Adrenal gland (tissue), 12 donors: ENCODE data around the gene PRX. TPM values are rescaled to one million over a fixed set of nuclear protein-coding genes. Genes with fewer than 3 reads are reported as not detected.

Experiments used
- DNase-seq, 7 donors: peaks; one replicate each; pipeline ENCODE4 v3.0.0-alpha.2; 2019 to 2020
- H3K27ac ChIP-seq, 5 donors: fragments of 200-600 bp; sonication (generic) in 4 of 5; 1 replicate in 3 of 5; 2 replicates in 2 of 5; pipeline versions ENCODE4 v1.5.1 to v1.8.0; 2016 to 2020; ENCODE audit warnings: mild to moderate bottlenecking in 1 of 5
- H3K27me3 ChIP-seq: fragments of 200-600 bp; 2 replicates; pipeline ENCODE4 v1.8.0; 2021
- H3K36me3 ChIP-seq, 2 donors: fragments of 200-600 bp; replicated peaks in 1 of 2; 1 replicate in 1 of 2; 2 replicates in 1 of 2; pipeline versions ENCODE4 v1.5.1 to v1.8.0; 2018 to 2022
- H3K4me1 ChIP-seq, 2 donors: fragments of 200-600 bp; replicated peaks in 1 of 2; 1 replicate in 1 of 2; 2 replicates in 1 of 2; pipeline versions ENCODE4 v1.5.1 to v1.8.0; 2018 to 2021
- H3K4me3 ChIP-seq, 4 donors: fragments of 200-600 bp; sonication (generic) in 3 of 4; one replicate each; pipeline ENCODE4 v1.5.1; 2016 to 2018
- H3K9me3 ChIP-seq, 3 donors: fragments of 200-600 bp; sonication (generic) in 1 of 3; replicated peaks in 1 of 3; 1 replicate in 2 of 3; 2 replicates in 1 of 3; pipeline versions ENCODE4 v1.5.1 to v1.8.0; 2016 to 2021
- POLR2A ChIP-seq, 2 donors: fragments of 450-650 bp; IDR thresholded peaks; one replicate each; pipeline ENCODE4 v1.6.1; 2017; ENCODE audit warnings: antibody characterized with exemption in 2 of 2, mild to moderate bottlenecking in 2 of 2, moderate library complexity in 1 of 2
- WGBS, 4 donors: extraction: QIAGEN DNeasy Blood & Tissue Kit in 2 of 4; methylation state at CpG; one replicate each; pipeline versions ENCODE4 v1.1.5 to v1.1.7; 2013 to 2017; 5-methylcytosine and 5-hydroxymethylcytosine counted together
- intact Hi-C, 2 donors: fragments of 100-400 bp; cut with DNase I; formaldehyde crosslinking; loops; one replicate each; pipeline versions ENCODE4 v1.14.1 to v1.15.0; 2022 to 2023
- polyA plus RNA-seq, 3 donors: library from polyadenylated mRNA; stranded (reverse); fragments of 200-250 nt in 2 of 3; fragments of 350-450 nt in 1 of 3; fragmentation: Illumina TruSeq in 1 of 3; extraction: RNeasy Lipid Tissue Mini Kit (QIAGEN cat#74804) in 1 of 3; gene quantifications; one replicate each; pipeline ENCODE4 v1.2.3, GENCODE V29; 2013 to 2014
- total RNA-seq, 9 donors: library from RNA; depleted of rRNA in 4 of 9; stranded (reverse); fragments of >200 nt in 4 of 9; fragments of 120-200 nt in 1 of 9; fragmentation: NEBNext Ultra II Directional in 1 of 9; extraction: Animal tissue kit (Norgen Biotek cat#: 25700) in 1 of 9; gene quantifications; one replicate each; pipeline versions ENCODE4 v1.1.0 to v1.2.4, GENCODE V29; 2013 to 2023
- TF ChIP-seq, protein P1 (sequence below), 6 experiments: fragments of 450-650 bp in 4 of 6; fragments of 200-600 bp in 2 of 6; sonication (generic) in 1 of 6; IDR thresholded peaks; 1 replicate in 5 of 6; 2 replicates in 1 of 6; pipeline versions ENCODE4 v1.5.1 to v1.8.0; 2016 to 2021; ENCODE audit warnings: antibody characterized with exemption in 6 of 6, mild to moderate bottlenecking in 2 of 6, moderate library complexity in 1 of 6
- donor health status: healthy with polysubstance abuse.
- donor health status: Bipolar disorder and iron deficiency.
- donor health status: DM: yes; HTN: yes; CAD: no.
- donor health status: DM: no; HTN: no; CAD: no.
- donor health status: DM: no; HTN: no; CAD: no.
- donor health status: DM: yes; HTN: yes; CAD: no.

Gene PRX
- total and polyA plus RNA-seq, 12 donors: 3.2 to 12.8 (median 7.7) TPM

DNA sequence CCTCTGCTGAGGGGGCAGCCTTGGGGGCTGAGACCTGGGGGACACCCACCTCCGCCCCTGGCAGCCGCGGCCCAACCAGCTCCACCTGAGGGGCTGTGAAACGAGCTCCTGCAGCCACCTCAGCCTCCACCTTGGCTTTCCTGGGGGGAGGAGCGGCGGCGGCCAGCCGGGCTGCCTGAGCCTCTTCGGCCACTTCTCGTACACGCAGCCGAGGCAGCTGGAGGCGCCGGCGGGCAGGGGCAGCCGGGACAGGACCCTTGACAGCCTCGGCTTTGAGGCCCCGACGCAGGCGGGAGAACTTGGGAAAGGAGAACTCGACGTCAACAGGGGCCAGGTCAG is 15.6 kb downstream of the PRX start:
- no peak overlapping the region for H3K4me3 ChIP-seq
- no peaks in the 10 kb centered on the region for H3K9me3 ChIP-seq
- 91 to 95% (median 94%) methylated on average over 12 to 22 of the region's 22 CpGs for WGBS, 4 donors
- no peak for TF ChIP-seq POLR2A (IDR thresholded peaks at IDR 0.05)
- TF ChIP-seq, protein P1, sequence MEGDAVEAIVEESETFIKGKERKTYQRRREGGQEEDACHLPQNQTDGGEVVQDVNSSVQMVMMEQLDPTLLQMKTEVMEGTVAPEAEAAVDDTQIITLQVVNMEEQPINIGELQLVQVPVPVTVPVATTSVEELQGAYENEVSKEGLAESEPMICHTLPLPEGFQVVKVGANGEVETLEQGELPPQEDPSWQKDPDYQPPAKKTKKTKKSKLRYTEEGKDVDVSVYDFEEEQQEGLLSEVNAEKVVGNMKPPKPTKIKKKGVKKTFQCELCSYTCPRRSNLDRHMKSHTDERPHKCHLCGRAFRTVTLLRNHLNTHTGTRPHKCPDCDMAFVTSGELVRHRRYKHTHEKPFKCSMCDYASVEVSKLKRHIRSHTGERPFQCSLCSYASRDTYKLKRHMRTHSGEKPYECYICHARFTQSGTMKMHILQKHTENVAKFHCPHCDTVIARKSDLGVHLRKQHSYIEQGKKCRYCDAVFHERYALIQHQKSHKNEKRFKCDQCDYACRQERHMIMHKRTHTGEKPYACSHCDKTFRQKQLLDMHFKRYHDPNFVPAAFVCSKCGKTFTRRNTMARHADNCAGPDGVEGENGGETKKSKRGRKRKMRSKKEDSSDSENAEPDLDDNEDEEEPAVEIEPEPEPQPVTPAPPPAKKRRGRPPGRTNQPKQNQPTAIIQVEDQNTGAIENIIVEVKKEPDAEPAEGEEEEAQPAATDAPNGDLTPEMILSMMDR (IDR thresholded peaks at IDR 0.05): no peak
- H3K27ac ChIP-seq: no peak overlapping the region
- no peaks in the 10 kb centered on the region for H3K27me3 ChIP-seq
- H3K36me3 ChIP-seq: no peaks in the 10 kb centered on the region
- H3K4me1 ChIP-seq: peaks cover 0 to 14% of the 10 kb centered on the region in 2 donors
- DNase-seq: no peak
- intact Hi-C loops: no loop called here

DNA sequence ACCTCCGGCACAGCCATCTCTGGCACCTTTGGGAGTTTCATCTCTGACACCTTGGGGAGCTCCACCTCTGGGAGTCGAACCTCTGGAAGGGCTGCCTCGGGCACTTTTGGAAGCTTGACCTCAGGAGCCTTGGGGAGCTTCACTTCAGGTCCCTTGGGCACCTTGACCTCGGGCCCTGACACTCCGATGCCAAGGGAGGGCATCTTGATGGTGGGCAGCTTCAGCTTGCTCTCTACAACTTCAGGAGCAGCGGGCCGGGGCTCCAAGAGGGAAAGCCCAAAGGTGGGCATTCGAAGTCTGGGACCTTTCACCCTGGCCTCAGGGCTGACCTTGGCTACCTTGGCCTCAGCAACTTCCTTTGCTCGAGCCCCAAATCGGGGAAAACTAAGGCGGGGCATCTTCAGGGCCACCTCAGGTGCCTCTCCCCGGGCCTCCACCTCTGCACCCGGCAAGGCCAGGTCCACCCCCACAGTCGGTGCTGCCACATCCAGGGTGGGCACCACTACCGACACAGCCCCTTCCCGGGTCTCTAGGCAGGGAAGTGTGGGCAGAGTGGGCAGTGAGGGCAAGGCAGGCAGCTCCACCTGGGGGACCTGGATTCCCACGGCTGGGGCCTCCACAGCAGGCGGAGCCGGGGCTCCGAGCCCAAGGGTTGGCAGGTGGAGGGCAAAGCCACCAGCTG is 16.2 kb downstream of the PRX start:
- no peak for DNase-seq
- Histone ChIP-seq H3K4me3 (no peak overlapping the region), H3K27me3 (no peaks in the 10 kb centered on the region), H3K27ac (no peak overlapping the region), H3K36me3 (no peaks in the 10 kb centered on the region), H3K4me1 (peaks cover 0 to 14% of the 10 kb centered on the region in 2 donors), H3K9me3 (no peaks in the 10 kb centered on the region)
- intact Hi-C loops: no loop called here
- TF ChIP-seq POLR2A (IDR thresholded peaks at IDR 0.05): no peak
- TF ChIP-seq, protein P1 (IDR thresholded peaks at IDR 0.05): no peak
- WGBS, 4 donors: 87 to 88% (median 87%) methylated on average over 9 to 20 of the region's 20 CpGs; no CpG with 5 or more reads in 1 of the 4 donors

DNA sequence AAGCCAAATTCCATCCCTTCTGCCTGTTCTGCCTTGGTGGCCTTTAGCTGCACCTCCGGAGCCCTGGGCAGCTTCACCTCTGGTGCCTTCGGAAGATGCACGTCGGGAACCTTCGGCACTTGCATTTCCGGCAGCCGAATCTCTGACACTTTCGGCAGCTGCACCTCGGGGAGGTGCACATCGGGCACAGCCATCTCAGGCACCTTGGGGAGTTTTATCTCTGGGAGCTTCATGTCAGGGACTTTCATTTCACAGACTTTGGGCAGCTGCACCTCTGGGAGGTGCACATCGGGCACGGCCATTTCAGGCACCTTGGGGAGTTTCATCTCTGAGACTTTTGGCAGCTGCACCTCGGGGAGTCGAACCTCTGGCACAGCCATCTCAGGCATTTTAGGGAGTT is 17.2 kb downstream of the PRX start:
- DNase-seq: no peak
- no peak for TF ChIP-seq POLR2A (IDR thresholded peaks at IDR 0.05)
- TF ChIP-seq, protein P1 (IDR thresholded peaks at IDR 0.05): no peak
- intact Hi-C loops: no loop called here

DNA sequence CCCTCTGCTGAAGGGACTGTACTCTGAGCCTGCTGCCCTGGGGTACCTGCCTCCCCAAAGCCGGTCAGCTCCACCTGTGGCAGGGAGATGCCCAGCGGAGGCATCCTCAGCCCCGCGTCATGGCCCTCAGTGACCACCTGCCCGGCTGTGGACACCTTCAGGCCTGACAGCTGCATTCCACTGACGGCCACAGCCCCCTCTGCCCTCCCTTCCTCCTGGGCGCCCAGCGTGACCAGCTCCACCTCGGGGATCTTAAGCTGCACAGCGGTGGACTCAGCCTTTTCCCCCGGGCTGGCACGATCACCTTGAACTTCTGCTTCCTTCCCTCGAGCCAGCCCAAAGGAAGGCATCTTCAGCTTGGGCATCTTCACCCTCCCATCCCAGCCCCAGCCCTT is 18.4 kb downstream of the PRX start:
- no peak overlapping the region for H3K4me3 ChIP-seq
- H3K9me3 ChIP-seq: no peaks in the 10 kb centered on the region
- no peaks in the 10 kb centered on the region for H3K27me3 ChIP-seq
- TF ChIP-seq, protein P1 (IDR thresholded peaks at IDR 0.05): no peak
- no peak for TF ChIP-seq POLR2A (IDR thresholded peaks at IDR 0.05)
- intact Hi-C loops: no loop called here
- H3K4me1 ChIP-seq: peaks cover 0 to 8% of the 10 kb centered on the region in 2 donors
- DNase-seq: no peak
- H3K27ac ChIP-seq: no peak overlapping the region
- 70 to 84% (median 76%) methylated on average over 4 to 13 of the region's 13 CpGs for WGBS, 4 donors
- H3K36me3 ChIP-seq: no peaks in the 10 kb centered on the region

More for the DNA sequence above, 17.2 kb downstream of the PRX start:
- H3K27ac ChIP-seq: no peak overlapping the region
- H3K4me3 ChIP-seq: no peak overlapping the region
- 87 to 97% (median 92%) methylated on average over 10 to 14 of the region's 14 CpGs for WGBS, 4 donors
- H3K4me1 ChIP-seq: peaks cover 0 to 14% of the 10 kb centered on the region in 2 donors
- no peaks in the 10 kb centered on the region for H3K27me3 ChIP-seq
- H3K9me3 ChIP-seq: no peaks in the 10 kb centered on the region
- no peaks in the 10 kb centered on the region for H3K36me3 ChIP-seq
